COR-L47 (cell line): ENCODE results near the gene UBAP1L.

Experiments
- DNase-seq: peaks from one replicate; lab custom pipeline; 2025; lab: John Stamatoyannopoulos, UW

UBAP1L gene

GRCh38 chr15:65042776-65043327, 72.1 kb downstream of the UBAP1L start:
- DNase-seq = no peak
